ENCODE data around the gene TM9SF4.

Gene TM9SF4

GRCh38 chr20:32208499-32209154, 99.1 kb downstream of the TM9SF4 start:
- no peak for DNase-seq (ENCODE audit: low read depth)

GRCh38 chr20:32209850-32210605, 100.5 kb downstream of the TM9SF4 start:
- DNase-seq (ENCODE audit: low read depth), result no peak

GRCh38 chr20:32213870-32214269, 104.4 kb downstream of the TM9SF4 start:
- DNase-seq (ENCODE audit: low read depth), result no peak

- DNase-seq (ENCODE audit: low read depth), result no peak
Measured at GRCh38 chr20:32215147-32215546, 105.6 kb downstream of the TM9SF4 start.

- no peak for DNase-seq (ENCODE audit: low read depth)
Measured at GRCh38 chr20:32215729-32216128, 106.2 kb downstream of the TM9SF4 start.

- DNase-seq (ENCODE audit: low read depth), result no peak
Measured at GRCh38 chr20:32216179-32217142, 106.9 kb downstream of the TM9SF4 start.

Measured in activated T-cell treated with anti-CD3 and anti-CD28 coated beads for 1 hour (primary cell).